WTC11 (cell line): ENCODE measurements around the gene SPDYE6. TPM values are rescaled to one million over a fixed set of nuclear protein-coding genes. Genes with fewer than 3 reads are reported as not detected.

Source experiments
- ATAC-seq: fragments of 200-7000 bp; cut with Tn5 transposase; 2 replicates; pipeline ENCODE4 v1.10.0; 2021; ENCODE audit warnings: mild to moderate bottlenecking, moderate library complexity
- CTCF ChIA-PET: fragments of 300-600 bp; sonication (Branson Sonifier 250); formaldehyde crosslinking; loops from one replicate; lab custom pipeline; 2021; ENCODE audit warnings: antibody characterized with exemption; lab: Charles Lee
- POLR2A ChIA-PET: fragments of 350-600 bp; sonication (Branson Sonifier 250); formaldehyde crosslinking; loops from one replicate; lab custom pipeline; 2021; ENCODE audit warnings: antibody characterized with exemption; lab: Charles Lee
- DNase-seq: peaks from one replicate; pipeline ENCODE4 v3.0.0; 2021; ENCODE audit warnings: low spot score
- H3K27ac Mint-ChIP-seq: 2 replicates; pipeline ENCODE4 v1.8.0; 2021; ENCODE audit warnings: mixed read lengths
- H3K27me3 Mint-ChIP-seq: 2 replicates; pipeline ENCODE4 v1.8.0; 2021; ENCODE audit warnings: low read depth, mild to moderate bottlenecking, moderate library complexity, mixed read lengths
- H3K36me3 Mint-ChIP-seq: 2 replicates; pipeline ENCODE4 v1.8.0; 2021; ENCODE audit warnings: mixed read lengths
- H3K4me1 Mint-ChIP-seq: 2 replicates; pipeline ENCODE4 v1.8.0; 2022; ENCODE audit warnings: mixed read lengths
- H3K4me3 Mint-ChIP-seq: 2 replicates; pipeline ENCODE4 v1.8.0; 2021; ENCODE audit warnings: mild to moderate bottlenecking, moderate library complexity, mixed read lengths
- H3K9me3 Mint-ChIP-seq: 2 replicates; pipeline ENCODE4 v1.8.0; 2021; ENCODE audit warnings: mixed read lengths
- ATF1 ChIP-seq: sonication (generic); formaldehyde crosslinking; IDR thresholded peaks from 2 replicates; pipeline ENCODE4 v1.8.1; 2023; ENCODE audit warnings: mild to moderate bottlenecking, moderate library complexity, missing genetic modification reagents
- ELF4 ChIP-seq: sonication (generic); formaldehyde crosslinking; IDR thresholded peaks from 2 replicates; pipeline ENCODE4 v1.8.1; 2022; ENCODE audit warnings: low read depth, mild to moderate bottlenecking, moderate library complexity, missing genetic modification reagents
- EMX1 ChIP-seq: fragments of 250-450 bp; sonication (Bioruptor Pico); IDR thresholded peaks from 2 replicates; pipeline ENCODE4 v1.8.0; 2021; ENCODE audit warnings: mild to moderate bottlenecking
- IRF2 ChIP-seq: sonication (generic); formaldehyde crosslinking; IDR thresholded peaks from 2 replicates; pipeline ENCODE4 v1.8.0; 2022; ENCODE audit warnings: low read depth, missing genetic modification reagents, borderline replicate concordance
- JAZF1 ChIP-seq: fragments of 250-450 bp; sonication (Bioruptor Pico); IDR thresholded peaks from 2 replicates; pipeline ENCODE4 v1.9.0; 2021; ENCODE audit warnings: moderate library complexity, mild to moderate bottlenecking, inconsistent platforms
- MXD4 ChIP-seq: fragments of 250-450 bp; sonication (Bioruptor Pico); IDR thresholded peaks from 2 replicates; pipeline ENCODE4 v1.8.0; 2021; ENCODE audit warnings: mild to moderate bottlenecking, moderate library complexity, borderline replicate concordance
- OVOL2 ChIP-seq: fragments of 250-450 bp; sonication (Bioruptor Pico); IDR thresholded peaks from 2 replicates; pipeline ENCODE4 v1.9.0; 2021; ENCODE audit warnings: mild to moderate bottlenecking, borderline replicate concordance
- PRRX2 ChIP-seq: fragments of 250-450 bp; sonication (Bioruptor Pico); IDR thresholded peaks from 2 replicates; pipeline ENCODE4 v1.8.0; 2021; ENCODE audit warnings: mild to moderate bottlenecking
- TEAD1 ChIP-seq: sonication (generic); formaldehyde crosslinking; IDR thresholded peaks from 2 replicates; pipeline ENCODE4 v1.8.0; 2022; ENCODE audit warnings: mild to moderate bottlenecking, missing genetic modification reagents
- ZNF416 ChIP-seq: fragments of 250-450 bp; sonication (Bioruptor Pico); IDR thresholded peaks from 2 replicates; pipeline ENCODE4 v1.9.0; 2021; ENCODE audit warnings: mild to moderate bottlenecking, inconsistent platforms
- ZNF671 ChIP-seq: fragments of 250-450 bp; sonication (Bioruptor Pico); IDR thresholded peaks from 2 replicates; pipeline ENCODE4 v1.8.0; 2021; ENCODE audit warnings: mild to moderate bottlenecking
- total RNA-seq: library from RNA; stranded (reverse); gene quantifications from 3 replicates; pipeline ENCODE4 v1.2.3, GENCODE V29; 2021
- TF ChIP-seq, protein P1 (sequence below): fragments of 250-450 bp; sonication (Bioruptor Pico); IDR thresholded peaks from 2 replicates; pipeline ENCODE4 v1.9.0; 2021; ENCODE audit warnings: mild to moderate bottlenecking
- TF ChIP-seq, protein P2 (sequence below): fragments of 250-450 bp; sonication (Bioruptor Pico); conservative IDR thresholded peaks from 2 replicates; pipeline ENCODE4 v1.9.0; 2021; ENCODE audit warnings: mild to moderate bottlenecking
- TF ChIP-seq, protein P3 (sequence below): sonication (generic); formaldehyde crosslinking; IDR thresholded peaks from 2 replicates; pipeline ENCODE4 v1.8.0; 2023; ENCODE audit warnings: mild to moderate bottlenecking, missing genetic modification reagents
- TF ChIP-seq, protein P4 (sequence below): sonication (generic); formaldehyde crosslinking; IDR thresholded peaks from 2 replicates; pipeline ENCODE4 v1.8.1; 2023; ENCODE audit warnings: mild to moderate bottlenecking, moderate library complexity, missing genetic modification reagents
- TF ChIP-seq, protein P5 (sequence below): sonication (generic); formaldehyde crosslinking; IDR thresholded peaks from 2 replicates; pipeline ENCODE4 v1.8.1; 2023; ENCODE audit warnings: mild to moderate bottlenecking, missing genetic modification reagents, moderate library complexity
- TF ChIP-seq, protein P6 (sequence below): sonication (generic); formaldehyde crosslinking; IDR thresholded peaks from 2 replicates; pipeline ENCODE4 v1.8.1; 2022; ENCODE audit warnings: mild to moderate bottlenecking, moderate library complexity, missing genetic modification reagents
- TF ChIP-seq, protein P7 (sequence below): fragments of 250-450 bp; sonication (Bioruptor Pico); IDR thresholded peaks from 2 replicates; pipeline ENCODE4 v1.9.0; 2021; ENCODE audit warnings: moderate library complexity, mild to moderate bottlenecking, inconsistent platforms, borderline replicate concordance

SPDYE6 gene
- total RNA-seq, 1 experiment from 2014 or later, result not detected

DNA sequence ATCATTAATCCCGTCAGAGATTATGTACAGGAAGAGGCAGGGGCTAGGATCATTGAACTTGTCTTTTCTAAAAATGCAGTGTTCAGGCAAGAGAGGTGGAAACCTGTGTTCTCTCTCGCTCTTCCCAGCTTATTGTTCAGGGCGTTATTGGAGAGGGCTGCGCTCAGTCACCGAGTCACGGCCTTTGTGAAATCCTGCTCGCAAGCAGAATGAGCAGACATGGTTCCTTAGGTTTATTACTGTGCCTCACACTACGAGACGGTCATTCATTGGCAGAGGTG lies 39.3 kb upstream of the SPDYE6 start:
- ATAC-seq, result no peak
- peak overlapping the region; percentile 88 for H3K4me3 Mint-ChIP-seq
- H3K27ac Mint-ChIP-seq, result peak overlapping the region; percentile 99
- POLR2A ChIA-PET, result interaction anchor here (0.6 to 2.0 kb wide), 8 partner anchors 9 to 103 kb away, joined by 3 to 8 read pairs (median 4); no protein-coding TSS in a partner anchor
- no peaks in the 10 kb centered on the region for H3K27me3 Mint-ChIP-seq
- H3K9me3 Mint-ChIP-seq, result no peaks in the 10 kb centered on the region
- DNase-seq, result no peak
- peaks cover 20% of the 10 kb centered on the region for H3K36me3 Mint-ChIP-seq
- peaks cover 5% of the 10 kb centered on the region for H3K4me1 Mint-ChIP-seq
- TF ChIP-seq ZNF416 (CRISPR knock-in tag) (no peak), MXD4 (CRISPR knock-in tag) (no peak), PRRX2 (CRISPR knock-in tag) (no peak), OVOL2 (CRISPR knock-in tag) (no peak), EMX1 (CRISPR knock-in tag) (no peak), ZNF671 (CRISPR knock-in tag) (no peak), TEAD1 (CRISPR knock-in tag) (no peak), ATF1 (CRISPR knock-in tag) (no peak), JAZF1 (CRISPR knock-in tag) (no peak), IRF2 (no peak), ELF4 (no peak)
- TF ChIP-seq, protein P1, sequence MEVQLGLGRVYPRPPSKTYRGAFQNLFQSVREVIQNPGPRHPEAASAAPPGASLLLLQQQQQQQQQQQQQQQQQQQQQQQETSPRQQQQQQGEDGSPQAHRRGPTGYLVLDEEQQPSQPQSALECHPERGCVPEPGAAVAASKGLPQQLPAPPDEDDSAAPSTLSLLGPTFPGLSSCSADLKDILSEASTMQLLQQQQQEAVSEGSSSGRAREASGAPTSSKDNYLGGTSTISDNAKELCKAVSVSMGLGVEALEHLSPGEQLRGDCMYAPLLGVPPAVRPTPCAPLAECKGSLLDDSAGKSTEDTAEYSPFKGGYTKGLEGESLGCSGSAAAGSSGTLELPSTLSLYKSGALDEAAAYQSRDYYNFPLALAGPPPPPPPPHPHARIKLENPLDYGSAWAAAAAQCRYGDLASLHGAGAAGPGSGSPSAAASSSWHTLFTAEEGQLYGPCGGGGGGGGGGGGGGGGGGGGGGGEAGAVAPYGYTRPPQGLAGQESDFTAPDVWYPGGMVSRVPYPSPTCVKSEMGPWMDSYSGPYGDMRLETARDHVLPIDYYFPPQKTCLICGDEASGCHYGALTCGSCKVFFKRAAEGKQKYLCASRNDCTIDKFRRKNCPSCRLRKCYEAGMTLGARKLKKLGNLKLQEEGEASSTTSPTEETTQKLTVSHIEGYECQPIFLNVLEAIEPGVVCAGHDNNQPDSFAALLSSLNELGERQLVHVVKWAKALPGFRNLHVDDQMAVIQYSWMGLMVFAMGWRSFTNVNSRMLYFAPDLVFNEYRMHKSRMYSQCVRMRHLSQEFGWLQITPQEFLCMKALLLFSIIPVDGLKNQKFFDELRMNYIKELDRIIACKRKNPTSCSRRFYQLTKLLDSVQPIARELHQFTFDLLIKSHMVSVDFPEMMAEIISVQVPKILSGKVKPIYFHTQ (CRISPR knock-in tag), result no peak
- TF ChIP-seq, protein P2, sequence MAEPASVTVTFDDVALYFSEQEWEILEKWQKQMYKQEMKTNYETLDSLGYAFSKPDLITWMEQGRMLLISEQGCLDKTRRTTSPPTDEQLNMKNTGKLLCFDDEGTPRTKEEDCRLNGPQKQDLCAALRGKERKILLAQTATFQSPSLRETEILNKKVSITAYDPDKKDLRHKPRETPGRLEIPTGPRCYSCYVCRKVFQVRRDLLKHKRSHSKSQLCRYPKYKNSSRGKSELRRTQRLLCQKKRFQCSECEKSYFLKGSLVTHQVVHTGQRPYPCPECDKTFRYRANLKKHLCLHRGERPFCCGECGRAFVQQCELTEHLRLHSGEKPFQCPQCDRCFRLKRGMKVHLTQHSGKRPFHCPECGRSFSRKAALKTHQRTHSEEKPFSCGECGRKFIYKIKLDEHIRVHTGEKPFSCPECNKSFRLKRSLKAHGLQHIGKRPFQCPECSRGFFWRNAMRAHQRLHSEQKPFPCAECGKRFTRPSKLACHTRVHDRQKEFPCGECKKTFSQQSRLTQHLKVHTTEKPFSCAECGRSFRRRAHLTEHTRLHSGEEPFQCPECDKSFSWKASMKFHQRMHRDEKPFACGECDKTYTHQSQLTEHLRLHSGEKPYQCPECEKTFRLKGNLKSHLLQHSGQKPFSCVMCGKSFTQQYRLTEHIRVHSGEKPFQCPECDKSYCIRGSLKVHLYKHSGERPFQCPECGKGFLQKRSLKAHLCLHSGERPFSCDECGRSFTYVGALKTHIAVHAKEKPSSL, result no peak
- TF ChIP-seq, protein P3, sequence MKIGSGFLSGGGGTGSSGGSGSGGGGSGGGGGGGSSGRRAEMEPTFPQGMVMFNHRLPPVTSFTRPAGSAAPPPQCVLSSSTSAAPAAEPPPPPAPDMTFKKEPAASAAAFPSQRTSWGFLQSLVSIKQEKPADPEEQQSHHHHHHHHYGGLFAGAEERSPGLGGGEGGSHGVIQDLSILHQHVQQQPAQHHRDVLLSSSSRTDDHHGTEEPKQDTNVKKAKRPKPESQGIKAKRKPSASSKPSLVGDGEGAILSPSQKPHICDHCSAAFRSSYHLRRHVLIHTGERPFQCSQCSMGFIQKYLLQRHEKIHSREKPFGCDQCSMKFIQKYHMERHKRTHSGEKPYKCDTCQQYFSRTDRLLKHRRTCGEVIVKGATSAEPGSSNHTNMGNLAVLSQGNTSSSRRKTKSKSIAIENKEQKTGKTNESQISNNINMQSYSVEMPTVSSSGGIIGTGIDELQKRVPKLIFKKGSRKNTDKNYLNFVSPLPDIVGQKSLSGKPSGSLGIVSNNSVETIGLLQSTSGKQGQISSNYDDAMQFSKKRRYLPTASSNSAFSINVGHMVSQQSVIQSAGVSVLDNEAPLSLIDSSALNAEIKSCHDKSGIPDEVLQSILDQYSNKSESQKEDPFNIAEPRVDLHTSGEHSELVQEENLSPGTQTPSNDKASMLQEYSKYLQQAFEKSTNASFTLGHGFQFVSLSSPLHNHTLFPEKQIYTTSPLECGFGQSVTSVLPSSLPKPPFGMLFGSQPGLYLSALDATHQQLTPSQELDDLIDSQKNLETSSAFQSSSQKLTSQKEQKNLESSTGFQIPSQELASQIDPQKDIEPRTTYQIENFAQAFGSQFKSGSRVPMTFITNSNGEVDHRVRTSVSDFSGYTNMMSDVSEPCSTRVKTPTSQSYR (CRISPR knock-in tag), result no peak
- TF ChIP-seq, protein P4, sequence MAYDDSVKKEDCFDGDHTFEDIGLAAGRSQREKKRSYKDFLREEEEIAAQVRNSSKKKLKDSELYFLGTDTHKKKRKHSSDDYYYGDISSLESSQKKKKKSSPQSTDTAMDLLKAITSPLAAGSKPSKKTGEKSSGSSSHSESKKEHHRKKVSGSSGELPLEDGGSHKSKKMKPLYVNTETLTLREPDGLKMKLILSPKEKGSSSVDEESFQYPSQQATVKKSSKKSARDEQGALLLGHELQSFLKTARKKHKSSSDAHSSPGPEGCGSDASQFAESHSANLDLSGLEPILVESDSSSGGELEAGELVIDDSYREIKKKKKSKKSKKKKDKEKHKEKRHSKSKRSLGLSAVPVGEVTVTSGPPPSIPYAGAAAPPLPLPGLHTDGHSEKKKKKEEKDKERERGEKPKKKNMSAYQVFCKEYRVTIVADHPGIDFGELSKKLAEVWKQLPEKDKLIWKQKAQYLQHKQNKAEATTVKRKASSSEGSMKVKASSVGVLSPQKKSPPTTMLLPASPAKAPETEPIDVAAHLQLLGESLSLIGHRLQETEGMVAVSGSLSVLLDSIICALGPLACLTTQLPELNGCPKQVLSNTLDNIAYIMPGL, result no peak; the same call in 1 of the 2 replicates
- TF ChIP-seq, protein P5, sequence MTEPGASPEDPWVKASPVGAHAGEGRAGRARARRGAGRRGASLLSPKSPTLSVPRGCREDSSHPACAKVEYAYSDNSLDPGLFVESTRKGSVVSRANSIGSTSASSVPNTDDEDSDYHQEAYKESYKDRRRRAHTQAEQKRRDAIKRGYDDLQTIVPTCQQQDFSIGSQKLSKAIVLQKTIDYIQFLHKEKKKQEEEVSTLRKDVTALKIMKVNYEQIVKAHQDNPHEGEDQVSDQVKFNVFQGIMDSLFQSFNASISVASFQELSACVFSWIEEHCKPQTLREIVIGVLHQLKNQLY (CRISPR knock-in tag), result no peak
- TF ChIP-seq, protein P6, sequence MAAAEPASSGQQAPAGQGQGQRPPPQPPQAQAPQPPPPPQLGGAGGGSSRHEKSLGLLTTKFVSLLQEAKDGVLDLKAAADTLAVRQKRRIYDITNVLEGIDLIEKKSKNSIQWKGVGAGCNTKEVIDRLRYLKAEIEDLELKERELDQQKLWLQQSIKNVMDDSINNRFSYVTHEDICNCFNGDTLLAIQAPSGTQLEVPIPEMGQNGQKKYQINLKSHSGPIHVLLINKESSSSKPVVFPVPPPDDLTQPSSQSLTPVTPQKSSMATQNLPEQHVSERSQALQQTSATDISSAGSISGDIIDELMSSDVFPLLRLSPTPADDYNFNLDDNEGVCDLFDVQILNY (CRISPR knock-in tag), result no peak
- TF ChIP-seq, protein P7, sequence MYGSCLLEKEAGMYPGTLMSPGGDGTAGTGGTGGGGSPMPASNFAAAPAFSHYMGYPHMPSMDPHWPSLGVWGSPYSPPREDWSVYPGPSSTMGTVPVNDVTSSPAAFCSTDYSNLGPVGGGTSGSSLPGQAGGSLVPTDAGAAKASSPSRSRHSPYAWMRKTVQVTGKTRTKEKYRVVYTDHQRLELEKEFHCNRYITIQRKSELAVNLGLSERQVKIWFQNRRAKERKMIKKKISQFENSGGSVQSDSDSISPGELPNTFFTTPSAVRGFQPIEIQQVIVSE, result no peak
- TF ChIP-seq, all 79 proteins: peak for 0
- CTCF ChIA-PET, result interaction anchor here (0.7 to 2.9 kb wide), 13 partner anchors 9 to 123 kb away, joined by 3 to 13 read pairs (median 3); partner anchors contain the start of genes ALKBH4 and ORAI2
